Lung (tissue), 12 donors: Measurements from ENCODE around the gene GNAT3. TPM values are rescaled to one million over a fixed set of nuclear protein-coding genes. Genes with fewer than 3 reads are reported as not detected.

ENCODE experiments used
- ATAC-seq: fragments of 200-7000 bp; cut with Tn5 transposase; one replicate; pipeline ENCODE4 v1.9.1; 2020; ENCODE audit warnings: moderate number of reproducible peaks; ENCODE audit not compliant: insufficient read depth, low FRiP score
- DNase-seq, 3 donors: peaks; one replicate each; pipeline ENCODE4 v3.0.0-alpha.2; 2013 to 2017
- H3K27ac ChIP-seq, 2 donors: one replicate each; pipeline ENCODE4 v1.5.1; 2013; ENCODE audit warnings: mild to moderate bottlenecking in 2 of 2, moderate library complexity in 2 of 2, control low read depth in 1 of 2, inconsistent platforms in 1 of 2, low read depth in 1 of 2, low read length in 1 of 2
- H3K27me3 ChIP-seq, 3 donors: one replicate each; pipeline ENCODE4 v1.5.1; 2013; ENCODE audit warnings: low read length in 2 of 3; ENCODE audit not compliant: control insufficient read depth in 3 of 3, insufficient read depth in 3 of 3
- H3K36me3 ChIP-seq, 4 donors: one replicate each; pipeline ENCODE4 v1.5.1; 2013; ENCODE audit warnings: low read length in 4 of 4, mild to moderate bottlenecking in 1 of 4, moderate library complexity in 1 of 4; ENCODE audit not compliant: control insufficient read depth in 4 of 4, insufficient read depth in 4 of 4
- H3K4me1 ChIP-seq, 5 donors: one replicate each; pipeline ENCODE4 v1.5.1; 2013; ENCODE audit warnings: low read length in 5 of 5, mild to moderate bottlenecking in 2 of 5, moderate library complexity in 1 of 5; ENCODE audit not compliant: control insufficient read depth in 5 of 5, insufficient read depth in 5 of 5
- H3K4me3 ChIP-seq: one replicate; pipeline ENCODE4 v1.5.1; 2013; ENCODE audit warnings: mild to moderate bottlenecking, control low read depth, moderate library complexity
- H3K9ac ChIP-seq, 2 donors: one replicate each; pipeline ENCODE4 v1.5.1; 2013; ENCODE audit warnings: low read length in 2 of 2, control low read depth in 1 of 2; ENCODE audit not compliant: insufficient read depth in 1 of 2
- H3K9me3 ChIP-seq, 4 donors: one replicate each; pipeline ENCODE4 v1.5.1; 2013; ENCODE audit warnings: low read length in 3 of 4, mild to moderate bottlenecking in 1 of 4, moderate library complexity in 1 of 4; ENCODE audit not compliant: control insufficient read depth in 4 of 4, insufficient read depth in 3 of 4
- CTCF ChIP-seq: IDR thresholded peaks from 2 replicates; pipeline ENCODE4 v1.5.1; 2012; ENCODE audit warnings: mild to moderate bottlenecking; ENCODE audit errors: control extremely low read depth, extremely low read depth
- WGBS, 2 donors: extraction: QIAGEN DNeasy Blood & Tissue Kit; methylation state at CpG; one replicate each; pipeline ENCODE4 v1.1.7; 2013; 5-methylcytosine and 5-hydroxymethylcytosine counted together
- polyA plus RNA-seq, 2 donors: library from polyadenylated mRNA; stranded (reverse); fragments of 200-250 nt; gene quantifications; one replicate each; pipeline ENCODE4 v1.2.1, GENCODE V29; 2013
- total RNA-seq, 2 donors: library from RNA; depleted of rRNA in 1 of 2; stranded (reverse); fragments of >200 nt in 1 of 2; gene quantifications; one replicate each; pipeline ENCODE4 v1.2.1, GENCODE V29; 2014 to 2021
- donor health status: control.
- donor health status: control.
- donor health status: Bipolar disorder and iron deficiency.
- donor health status: healthy.
- donor health status: DM: yes; HTN: yes; CAD: no.

Gene GNAT3
- total and polyA plus RNA-seq, 4 donors, result not detected

- Histone ChIP-seq H3K27ac (no peak overlapping the region), H3K4me1 (peaks cover 0 to 4% (median 0%) of the 10 kb centered on the region in 5 donors), H3K9ac (no peak overlapping the region), H3K27me3 (no peaks in the 10 kb centered on the region), H3K4me3 (no peak overlapping the region), H3K9me3 (no peaks in the 10 kb centered on the region), H3K36me3 (no peaks in the 10 kb centered on the region)
- TF ChIP-seq CTCF, result no peak
- DNase-seq, result peak in 2 of 3 donors; percentile 29 to 57
- WGBS, 2 donors, result 55 to 80% methylated on average over 4 of the region's 4 CpGs
- ATAC-seq, result peak; percentile 67
These were observed 5.5 kb upstream of the GNAT3 start for GRCh38 chr7:80517282-80517747.

- no peak for TF ChIP-seq CTCF
- Histone ChIP-seq H3K27ac (no peak overlapping the region), H3K27me3 (no peaks in the 10 kb centered on the region), H3K9me3 (no peaks in the 10 kb centered on the region), H3K4me1 (peaks cover 0 to 4% (median 0%) of the 10 kb centered on the region in 5 donors), H3K4me3 (no peak overlapping the region), H3K36me3 (no peaks in the 10 kb centered on the region), H3K9ac (no peak overlapping the region)
- DNase-seq (peak in 1 of 3 donors; percentile 16), ATAC-seq (no peak)
These were observed 3.4 kb upstream of the GNAT3 start for GRCh38 chr7:80515298-80515697.

GRCh38 chr7:80510021-80510420 lies 1.8 kb downstream of the GNAT3 start:
- 95% methylated on average over 3 of the region's 3 CpGs for WGBS, 2 donors
- no peak overlapping the region for H3K27ac ChIP-seq
- no peak overlapping the region for H3K9ac ChIP-seq
- no peak overlapping the region for H3K4me3 ChIP-seq
- no peaks in the 10 kb centered on the region for H3K27me3 ChIP-seq
- no peak for TF ChIP-seq CTCF
- no peaks in the 10 kb centered on the region for H3K4me1 ChIP-seq
- DNase-seq (no peak), ATAC-seq (no peak)
- H3K36me3 ChIP-seq, result no peaks in the 10 kb centered on the region
- no peaks in the 10 kb centered on the region for H3K9me3 ChIP-seq

GRCh38 chr7:80508440-80508839 lies 3.4 kb downstream of the GNAT3 start:
- TF ChIP-seq CTCF, result no peak
- Histone ChIP-seq H3K27ac (no peak overlapping the region), H3K9ac (no peak overlapping the region), H3K36me3 (no peaks in the 10 kb centered on the region), H3K4me3 (no peak overlapping the region), H3K4me1 (no peaks in the 10 kb centered on the region), H3K27me3 (no peaks in the 10 kb centered on the region), H3K9me3 (no peaks in the 10 kb centered on the region)
- DNase-seq (no peak), ATAC-seq (no peak)
- WGBS, 2 donors, result 92 to 95% methylated on average over 6 of the region's 6 CpGs
